NCI-H2171 (cell line): ENCODE results near the gene LRRC37A2.
"Not testable (repeated sequence)": the region's sequence is repeated elsewhere in the genome, so short reads cannot be mapped to it uniquely, and the experiment has no call there.

Experiments
- DNase-seq: peaks from one replicate; lab custom pipeline; 2025; lab: John Stamatoyannopoulos, UW

The LRRC37A2 gene

GRCh38 chr17:46512168-46512567 is at the start of gene LRRC37A2:
LRRC37A2 (plus strand) TSS chr17:46512468; CDS start chr17:46512713, 245 bp downstream.
- not testable (repeated sequence) for DNase-seq

GRCh38 chr17:46467618-46468017 is 44.6 kb upstream of the LRRC37A2 start:
- not testable (repeated sequence) for DNase-seq

- not testable (repeated sequence) for DNase-seq
Observed at GRCh38 chr17:46474489-46474888, 37.8 kb upstream of the LRRC37A2 start.

GRCh38 chr17:46475583-46475982 is 36.7 kb upstream of the LRRC37A2 start:
- not testable (repeated sequence) for DNase-seq

GRCh38 chr17:46478823-46479222 is 33.4 kb upstream of the LRRC37A2 start:
- not testable (repeated sequence) for DNase-seq

- not testable (repeated sequence) for DNase-seq
Observed at GRCh38 chr17:46481310-46481709, 31.0 kb upstream of the LRRC37A2 start.

- DNase-seq: not testable (repeated sequence)
Observed at GRCh38 chr17:46492021-46492420, 20.2 kb upstream of the LRRC37A2 start.

GRCh38 chr17:46499437-46500139 is 12.7 kb upstream of the LRRC37A2 start:
- DNase-seq: not testable (repeated sequence)

- DNase-seq: not testable (repeated sequence)
Observed at GRCh38 chr17:46505896-46506295, 6.4 kb upstream of the LRRC37A2 start.

GRCh38 chr17:46534716-46535115 is 22.4 kb downstream of the LRRC37A2 start:
- not testable (repeated sequence) for DNase-seq

- not testable (repeated sequence) for DNase-seq
Observed at GRCh38 chr17:46548607-46549006, 36.3 kb downstream of the LRRC37A2 start.

GRCh38 chr17:46559155-46559554 is 46.9 kb downstream of the LRRC37A2 start:
- not testable (repeated sequence) for DNase-seq

GRCh38 chr17:46560048-46560447 is 47.8 kb downstream of the LRRC37A2 start:
- DNase-seq: not testable (repeated sequence)

- DNase-seq: not testable (repeated sequence)
Observed at GRCh38 chr17:46566284-46566683, 54.0 kb downstream of the LRRC37A2 start.

- not testable (repeated sequence) for DNase-seq
Observed at GRCh38 chr17:46566980-46567379, 54.7 kb downstream of the LRRC37A2 start.

- not testable (repeated sequence) for DNase-seq
Observed at GRCh38 chr17:46571796-46572195, 59.5 kb downstream of the LRRC37A2 start.

- not testable (repeated sequence) for DNase-seq
Observed at GRCh38 chr17:46579083-46580075, 67.1 kb downstream of the LRRC37A2 start, which contains the start of gene ARL17A. ARL17A (minus strand) TSS chr17:46579691; CDS start chr17:46576322, 3,369 bp downstream.

GRCh38 chr17:46580082-46580481 is 67.8 kb downstream of the LRRC37A2 start:
- not testable (repeated sequence) for DNase-seq

GRCh38 chr17:46585444-46585843 is 73.2 kb downstream of the LRRC37A2 start:
- DNase-seq: not testable (repeated sequence)

- DNase-seq: not testable (repeated sequence)
Observed at GRCh38 chr17:46590157-46591146, 78.2 kb downstream of the LRRC37A2 start, which contains the start of gene NSF. NSF (plus strand) TSS chr17:46590669; CDS start chr17:46590776, 107 bp downstream.

GRCh38 chr17:46591332-46591731 is 79.1 kb downstream of the LRRC37A2 start:
- DNase-seq: not testable (repeated sequence)
